ENCODE data around the gene ZNF175.

The ZNF175 gene
- 1.4 to 13.9 (median 5.5) reads per million in 18 experiments for total RNA-seq

- DNase-seq: peak; percentile 97 to 98
These were observed at the start of gene ZNF175 for GRCh38 chr19:51570962-51571575. Gene ZNF175 (plus strand): TSS chr19:51571283. CDS start chr19:51573330, 2,047 bp downstream.

- DNase-seq: no peak
These were observed 49.7 kb upstream of the ZNF175 start for GRCh38 chr19:51521357-51521756.

- DNase-seq: peak; percentile 34 to 66
These were observed 49.3 kb upstream of the ZNF175 start for GRCh38 chr19:51521781-51522180.

- no peak for DNase-seq
These were observed 46.3 kb upstream of the ZNF175 start for GRCh38 chr19:51524666-51525264.

- DNase-seq: no peak
These were observed 45.4 kb upstream of the ZNF175 start for GRCh38 chr19:51525651-51526050.

- no peak for DNase-seq
These were observed 41.8 kb upstream of the ZNF175 start for GRCh38 chr19:51529301-51529700.

- DNase-seq: no peak
These were observed 40.5 kb upstream of the ZNF175 start for GRCh38 chr19:51530616-51531015.

- peak; percentile 92 for DNase-seq
These were observed 39.5 kb upstream of the ZNF175 start, which contains the start of gene SIGLEC6 for GRCh38 chr19:51531349-51532315. Gene SIGLEC6 (minus strand): TSS chr19:51531670. CDS start chr19:51531648, 22 bp downstream.

- no peak for DNase-seq
These were observed 35.5 kb upstream of the ZNF175 start for GRCh38 chr19:51535535-51535934.

GRCh38 chr19:51539821-51540366, 31.2 kb upstream of the ZNF175 start:
- no peak for DNase-seq

GRCh38 chr19:51541458-51542357, 29.4 kb upstream of the ZNF175 start:
- DNase-seq: no peak

GRCh38 chr19:51542699-51543098, 28.4 kb upstream of the ZNF175 start:
- no peak for DNase-seq

GRCh38 chr19:51544038-51544437, 27.0 kb upstream of the ZNF175 start:
- no peak for DNase-seq

- DNase-seq: no peak
These were observed 24.9 kb upstream of the ZNF175 start for GRCh38 chr19:51546107-51546649.

- peak; percentile 81 for DNase-seq
These were observed 24.3 kb upstream of the ZNF175 start for GRCh38 chr19:51546650-51547396.

GRCh38 chr19:51547397-51548212, 23.5 kb upstream of the ZNF175 start:
- peak in 1 of 2 donors; percentile 35 for DNase-seq

- no peak for DNase-seq
These were observed 22.9 kb upstream of the ZNF175 start for GRCh38 chr19:51548213-51548651.

- no peak for DNase-seq
These were observed 22.2 kb upstream of the ZNF175 start for GRCh38 chr19:51548891-51549305.

GRCh38 chr19:51549533-51550324, 21.4 kb upstream of the ZNF175 start:
- DNase-seq: no peak
